ENCODE results near the gene TRIM61. TPM values are rescaled to one million over a fixed set of nuclear protein-coding genes. Genes with fewer than 3 reads are reported as not detected.
A peak's percentile ranks its signal among the peaks of the same experiment; 100 is the strongest.
"Not testable (repeated sequence)": the region's sequence is repeated elsewhere in the genome, so short reads cannot be mapped to it uniquely, and the experiment has no call there.

The TRIM61 gene
- polyA plus RNA-seq, 1 donor: 2.7 TPM

- no peak for DNase-seq (ENCODE audit: low read depth)
Measured at GRCh38 chr4:164956766-164957643, 20.5 kb downstream of the TRIM61 start.

- DNase-seq (ENCODE audit: low read depth): no peak
Measured at GRCh38 chr4:164955107-164955805, 22.2 kb downstream of the TRIM61 start.

- no peak for DNase-seq (ENCODE audit: low read depth)
Measured at GRCh38 chr4:164952551-164952950, 24.9 kb downstream of the TRIM61 start.

- peak; percentile 31 for DNase-seq (ENCODE audit: low read depth)
Measured at GRCh38 chr4:164949448-164950143, 27.9 kb downstream of the TRIM61 start.

- DNase-seq (ENCODE audit: low read depth): no peak
Measured at GRCh38 chr4:164948975-164949374, 28.5 kb downstream of the TRIM61 start.

- not testable (repeated sequence) for DNase-seq (ENCODE audit: low read depth)
Measured at GRCh38 chr4:164948006-164948405, 29.5 kb downstream of the TRIM61 start.

- DNase-seq (ENCODE audit: low read depth): no peak
Measured at GRCh38 chr4:164946810-164947209, 30.6 kb downstream of the TRIM61 start.

GRCh38 chr4:164945146-164945545 is 32.3 kb downstream of the TRIM61 start:
- no peak for DNase-seq (ENCODE audit: low read depth)

- no peak for DNase-seq (ENCODE audit: low read depth)
Measured at GRCh38 chr4:164943192-164943591, 34.3 kb downstream of the TRIM61 start.

GRCh38 chr4:164937576-164938270 is 39.7 kb downstream of the TRIM61 start:
- peak; percentile 76 for DNase-seq (ENCODE audit: low read depth)

GRCh38 chr4:164935865-164936606 is 41.4 kb downstream of the TRIM61 start:
- not testable (repeated sequence) for DNase-seq (ENCODE audit: low read depth)

- no peak for DNase-seq (ENCODE audit: low read depth)
Measured at GRCh38 chr4:164935363-164935762, 42.1 kb downstream of the TRIM61 start.

- DNase-seq (ENCODE audit: low read depth): no peak
Measured at GRCh38 chr4:164933244-164933643, 44.2 kb downstream of the TRIM61 start.

- DNase-seq (ENCODE audit: low read depth): no peak
Measured at GRCh38 chr4:164931551-164932324, 45.7 kb downstream of the TRIM61 start.

- no peak for DNase-seq (ENCODE audit: low read depth)
Measured at GRCh38 chr4:164930647-164931046, 46.8 kb downstream of the TRIM61 start.

GRCh38 chr4:164927101-164927500 is 50.4 kb downstream of the TRIM61 start:
- DNase-seq (ENCODE audit: low read depth): not testable (repeated sequence)

GRCh38 chr4:164926301-164926700 is 51.2 kb downstream of the TRIM61 start:
- no peak for DNase-seq (ENCODE audit: low read depth)

- no peak for DNase-seq (ENCODE audit: low read depth)
Measured at GRCh38 chr4:164924670-164925238, 52.7 kb downstream of the TRIM61 start.

- no peak for DNase-seq (ENCODE audit: low read depth)
Measured at GRCh38 chr4:164918956-164919355, 58.5 kb downstream of the TRIM61 start.

Measured in forelimb muscle (tissue), 1 donor.